Ovary (tissue), 9 donors: ENCODE data around the gene MRPL1. TPM values are rescaled to one million over a fixed set of nuclear protein-coding genes. Genes with fewer than 3 reads are reported as not detected.
"Not testable (repeated sequence)": the region's sequence is repeated elsewhere in the genome, so short reads cannot be mapped to it uniquely, and the experiment has no call there.

Experiments used
- DNase-seq, 5 donors: peaks; one replicate each; pipeline ENCODE4 v3.0.0-alpha.2; 2019 to 2020
- H3K27ac ChIP-seq, 2 donors: fragments of 200-600 bp; one replicate each; pipeline versions ENCODE4 v1.5.1 to v1.8.0; 2019 to 2022
- H3K27me3 ChIP-seq: fragments of 200-600 bp; one replicate; pipeline ENCODE4 v1.8.0; 2022
- H3K36me3 ChIP-seq: fragments of 200-600 bp; sonication (generic); one replicate; pipeline ENCODE4 v1.5.1; 2019
- H3K4me1 ChIP-seq: one replicate; pipeline ENCODE4 v1.8.1; 2013; ENCODE audit warnings: mild to moderate bottlenecking, moderate library complexity; ENCODE audit not compliant: insufficient read depth
- H3K4me3 ChIP-seq: fragments of 200-600 bp; sonication (generic); one replicate; pipeline ENCODE4 v1.5.1; 2017
- H3K9me3 ChIP-seq, 2 donors: fragments of 200-600 bp in 1 of 2; sonication (generic) in 1 of 2; one replicate each; pipeline versions ENCODE4 v1.5.1 to v1.8.1; 2013 to 2019; ENCODE audit warnings: mild to moderate bottlenecking in 1 of 2, moderate library complexity in 1 of 2
- EP300 ChIP-seq: sonication (generic); formaldehyde crosslinking; IDR thresholded peaks from one replicate; pipeline ENCODE4 v1.6.1; 2017; ENCODE audit warnings: antibody characterized with exemption
- POLR2A ChIP-seq: fragments of 450-650 bp; IDR thresholded peaks from one replicate; pipeline ENCODE4 v1.6.1; 2017; ENCODE audit warnings: antibody characterized with exemption, mild to moderate bottlenecking, moderate library complexity
- WGBS, 3 donors: extraction: QIAGEN DNeasy Blood & Tissue Kit in 1 of 3; methylation state at CpG; one replicate each; pipeline versions ENCODE4 v1.1.5 to v1.1.7; 2013 to 2017; 5-methylcytosine and 5-hydroxymethylcytosine counted together
- intact Hi-C, 4 donors: fragments of 100-400 bp; cut with DNase I; formaldehyde crosslinking; loops; one replicate each; pipeline versions ENCODE4 v1.11.0 to v1.15.1; 2022 to 2023
- polyA plus RNA-seq, 2 donors: library from polyadenylated mRNA; stranded (reverse); fragments of 200-250 nt in 1 of 2; fragments of 350-450 nt in 1 of 2; fragmentation: Illumina TruSeq in 1 of 2; extraction: RNeasy Lipid Tissue Mini Kit (QIAGEN cat#74804) in 1 of 2; gene quantifications; one replicate each; pipeline ENCODE4 v1.2.3, GENCODE V29; 2013 to 2014
- total RNA-seq, 7 donors: library from RNA; depleted of rRNA in 2 of 7; stranded (reverse); fragments of >200 nt in 2 of 7; fragmentation: NEBNext Ultra II Directional in 3 of 7; extraction: Animal tissue kit (Norgen Biotek cat#: 25700) in 3 of 7; gene quantifications; one replicate each; pipeline versions ENCODE4 v1.1.0 to v1.2.4, GENCODE V29; 2016 to 2023
- TF ChIP-seq, protein P1 (sequence below), 3 donors: fragments of 450-650 bp in 2 of 3; fragments of 200-600 bp in 1 of 3; IDR thresholded peaks; one replicate each; pipeline versions ENCODE4 v1.5.1 to v1.8.0; 2016 to 2022; ENCODE audit warnings: antibody characterized with exemption in 3 of 3, mild to moderate bottlenecking in 1 of 3
- donor health status: DM: no; HTN: no; CAD: no; lungs with moderate emphysema.
- donor health status: DM: no; HTN: no; CAD: no.
- donor health status: Bipolar disorder and iron deficiency.
- donor health status: DM: yes; HTN: yes; CAD: no.
- donor health status: DM: no; HTN: no; CAD: no.
- donor health status: DM: yes; HTN: yes; CAD: no.

The MRPL1 gene
- total and polyA plus RNA-seq, 9 donors, result 14.5 to 31.4 (median 24.3) TPM

DNA sequence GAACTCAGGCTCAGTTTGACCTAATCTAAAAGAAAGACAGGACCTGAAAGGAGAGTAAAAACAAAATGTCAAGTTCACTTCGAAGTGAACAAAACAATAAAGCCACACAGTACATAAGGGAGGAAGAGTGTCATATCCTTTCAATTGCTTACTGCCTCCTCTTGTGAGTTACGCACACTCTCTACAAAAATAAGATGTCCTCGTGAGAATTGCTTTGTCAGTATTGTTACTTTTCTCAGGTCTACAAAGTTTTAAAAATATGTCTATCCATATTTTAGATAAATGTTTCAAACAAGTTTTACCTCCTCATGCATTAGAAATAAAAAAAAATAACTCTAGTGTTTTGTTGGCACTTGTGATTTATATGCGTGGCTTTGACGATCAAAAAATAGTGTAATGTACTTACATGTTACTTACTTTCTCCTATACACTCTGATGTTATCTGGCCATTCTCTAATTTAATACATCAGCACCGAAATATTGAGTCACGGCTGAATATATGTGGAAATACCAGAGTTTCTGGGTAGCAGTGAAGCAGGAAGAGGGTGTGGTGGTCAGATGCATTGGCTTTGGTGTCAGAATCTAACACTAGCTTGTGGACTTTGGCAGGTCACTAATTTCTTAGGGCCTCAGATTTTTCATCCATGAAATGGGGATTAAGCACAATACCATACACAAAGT, 8.1 kb upstream of the MRPL1 start:
- H3K27ac ChIP-seq, result no peak overlapping the region
- no peaks in the 10 kb centered on the region for H3K36me3 ChIP-seq
- H3K27me3 ChIP-seq, result no peaks in the 10 kb centered on the region
- TF ChIP-seq EP300 (no peak), POLR2A (no peak)
- TF ChIP-seq, protein P1, sequence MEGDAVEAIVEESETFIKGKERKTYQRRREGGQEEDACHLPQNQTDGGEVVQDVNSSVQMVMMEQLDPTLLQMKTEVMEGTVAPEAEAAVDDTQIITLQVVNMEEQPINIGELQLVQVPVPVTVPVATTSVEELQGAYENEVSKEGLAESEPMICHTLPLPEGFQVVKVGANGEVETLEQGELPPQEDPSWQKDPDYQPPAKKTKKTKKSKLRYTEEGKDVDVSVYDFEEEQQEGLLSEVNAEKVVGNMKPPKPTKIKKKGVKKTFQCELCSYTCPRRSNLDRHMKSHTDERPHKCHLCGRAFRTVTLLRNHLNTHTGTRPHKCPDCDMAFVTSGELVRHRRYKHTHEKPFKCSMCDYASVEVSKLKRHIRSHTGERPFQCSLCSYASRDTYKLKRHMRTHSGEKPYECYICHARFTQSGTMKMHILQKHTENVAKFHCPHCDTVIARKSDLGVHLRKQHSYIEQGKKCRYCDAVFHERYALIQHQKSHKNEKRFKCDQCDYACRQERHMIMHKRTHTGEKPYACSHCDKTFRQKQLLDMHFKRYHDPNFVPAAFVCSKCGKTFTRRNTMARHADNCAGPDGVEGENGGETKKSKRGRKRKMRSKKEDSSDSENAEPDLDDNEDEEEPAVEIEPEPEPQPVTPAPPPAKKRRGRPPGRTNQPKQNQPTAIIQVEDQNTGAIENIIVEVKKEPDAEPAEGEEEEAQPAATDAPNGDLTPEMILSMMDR (IDR thresholded peaks at IDR 0.05), result no peak
- H3K4me1 ChIP-seq, result no peaks in the 10 kb centered on the region
- intact Hi-C loops, result no loop called here
- DNase-seq, result no peak
- H3K9me3 ChIP-seq, result no peaks in the 10 kb centered on the region
- H3K4me3 ChIP-seq, result no peak overlapping the region
- 65 to 69% (median 68%) methylated on average over 7 of the region's 7 CpGs for WGBS, 3 donors

DNA sequence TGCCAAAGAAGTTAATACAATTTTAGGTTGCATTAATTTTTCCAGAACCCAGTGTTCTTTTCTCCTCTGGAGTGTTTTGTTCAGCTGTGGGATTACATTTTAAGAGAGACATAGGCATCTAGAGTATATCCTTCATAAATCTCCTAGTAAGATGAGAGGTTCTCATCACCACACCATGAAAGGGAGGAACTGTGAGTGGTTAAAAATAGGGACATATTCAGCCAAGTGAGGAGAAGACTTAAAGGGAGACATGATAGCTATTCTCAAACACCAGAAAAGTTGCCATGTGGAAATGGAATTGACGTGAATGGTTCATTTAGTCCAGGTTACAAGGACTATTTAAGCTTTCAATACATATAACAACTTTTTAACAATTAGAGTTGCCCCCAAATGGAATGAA, 6.5 kb upstream of the MRPL1 start:
- no peaks in the 10 kb centered on the region for H3K9me3 ChIP-seq
- intact Hi-C loops, result no loop called here
- H3K4me3 ChIP-seq, result no peak overlapping the region
- H3K27ac ChIP-seq, result no peak overlapping the region
- H3K4me1 ChIP-seq, result no peaks in the 10 kb centered on the region
- H3K27me3 ChIP-seq, result no peaks in the 10 kb centered on the region
- TF ChIP-seq, protein P1 (IDR thresholded peaks at IDR 0.05), result no peak
- TF ChIP-seq POLR2A (no peak), EP300 (no peak)
- no peaks in the 10 kb centered on the region for H3K36me3 ChIP-seq
- no peak for DNase-seq
- 75 to 79% (median 76%) methylated on average over 1 of the region's 1 CpG for WGBS, 3 donors

DNA sequence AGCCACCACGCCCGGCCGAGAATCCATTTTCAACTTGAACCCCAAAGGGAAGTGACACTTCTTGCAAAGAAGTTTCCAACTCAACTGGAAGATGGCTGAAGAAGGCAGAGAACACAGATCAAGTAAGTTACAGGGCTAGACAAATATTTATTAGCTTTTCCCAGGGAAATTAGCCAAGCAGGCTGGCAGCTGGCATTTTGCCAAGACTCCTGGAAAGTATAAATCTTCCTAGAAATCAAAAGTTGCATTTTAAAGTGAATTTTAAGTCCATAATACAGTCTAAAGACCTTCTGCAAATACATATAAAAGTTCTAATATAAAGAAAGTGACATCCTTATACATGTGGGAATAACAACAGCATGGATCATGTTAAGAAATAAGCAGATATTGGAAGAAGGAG, 3.4 kb upstream of the MRPL1 start:
- Histone ChIP-seq H3K27ac (no peak overlapping the region), H3K27me3 (no peaks in the 10 kb centered on the region), H3K9me3 (no peaks in the 10 kb centered on the region), H3K36me3 (no peaks in the 10 kb centered on the region), H3K4me3 (no peak overlapping the region), H3K4me1 (peaks cover 2% of the 10 kb centered on the region)
- intact Hi-C loops, result no loop called here
- no peak for DNase-seq
- TF ChIP-seq POLR2A (no peak), EP300 (no peak)
- TF ChIP-seq, protein P1 (IDR thresholded peaks at IDR 0.05), result no peak
- 72 to 100% (median 95%) methylated on average over 3 of the region's 3 CpGs for WGBS, 3 donors

DNA sequence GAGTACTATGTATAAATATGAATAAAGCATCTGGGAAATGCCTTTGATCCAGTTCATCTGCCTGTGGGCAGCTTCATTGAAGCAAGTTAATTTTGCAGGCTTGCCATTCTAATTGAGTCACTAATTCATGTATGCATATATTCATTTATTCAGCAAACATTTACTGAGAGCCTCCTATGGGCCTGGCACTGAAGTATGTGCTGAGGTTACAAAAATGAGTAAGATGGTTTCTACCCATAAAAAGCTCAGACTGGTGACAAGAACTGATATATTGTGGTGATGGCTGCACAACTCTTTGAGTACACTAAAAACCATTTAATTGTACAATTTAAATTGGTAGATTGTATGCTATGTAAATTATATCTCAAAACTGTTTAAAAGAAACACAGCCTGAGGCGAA, 1.1 kb upstream of the MRPL1 start:
- no peak for DNase-seq
- TF ChIP-seq EP300, result no peak
- TF ChIP-seq POLR2A, result no peak
- TF ChIP-seq, protein P1 (IDR thresholded peaks at IDR 0.05), result no peak
- Histone ChIP-seq H3K36me3 (no peaks in the 10 kb centered on the region), H3K27ac (no peak overlapping the region), H3K4me3 (no peak overlapping the region), H3K9me3 (no peaks in the 10 kb centered on the region), H3K27me3 (no peaks in the 10 kb centered on the region), H3K4me1 (peaks cover 3% of the 10 kb centered on the region)
- intact Hi-C loops, result no loop called here
- 83 to 92% (median 90%) methylated on average over 1 of the region's 1 CpG for WGBS, 3 donors

DNA sequence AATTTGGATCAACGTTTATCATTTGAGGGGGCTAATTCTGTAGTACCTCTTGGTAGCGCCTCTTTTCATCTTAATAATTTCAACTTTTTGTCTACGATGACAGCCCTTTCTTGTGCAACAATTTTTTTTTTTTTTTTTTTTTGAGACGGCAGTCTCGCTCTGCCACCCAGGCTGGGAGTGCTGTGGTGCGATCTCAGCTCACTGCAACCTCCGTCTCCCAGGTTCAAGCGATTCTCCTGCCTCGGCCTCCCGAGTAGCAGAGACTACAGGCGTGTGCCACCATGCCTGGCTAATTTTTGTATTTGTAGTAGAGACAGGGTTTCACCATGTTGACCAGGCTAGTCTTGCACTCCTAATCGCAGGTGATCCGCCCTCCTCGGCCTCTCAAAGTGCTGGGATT, 711 bp downstream of the MRPL1 start:
- not testable (repeated sequence) for H3K9me3 ChIP-seq, H3K27me3 ChIP-seq, H3K36me3 ChIP-seq, DNase-seq, H3K4me1 ChIP-seq
- intact Hi-C loops, result loop anchor here in 2 of 4 donors (2.0 kb wide), 2 partner anchors 43 to 45 kb away; partner anchors contain the start of gene CNOT6L (in 1 of the 2)
- Histone ChIP-seq H3K4me3 (peak overlapping the region; percentile 79), H3K27ac (peak overlapping the region in 1 of 2 donors; percentile 85)
- WGBS, 3 donors, result 23 to 35% (median 32%) methylated on average over 14 of the region's 14 CpGs
